Measurements from ENCODE around the gene KRT86. TPM values are rescaled to one million over a fixed set of nuclear protein-coding genes. Genes with fewer than 3 reads are reported as not detected.

Gene KRT86
- polyA plus RNA-seq, 1 donor (not counting 4 experiments of a cell fraction or from before 2014, with no cell fraction given), result not detected

- DNase-seq (ENCODE audit: low read depth, low spot score) (no peak), FAIRE-seq (no peak)
- dilution Hi-C loops (cut with MboI; ENCODE audit: extremely low pct_ligation_motif_present, low sequenced_read_pairs), result no loop called here
- no peak overlapping the region for H3K4me2 ChIP-seq (ENCODE audit: control insufficient read depth, extremely low read depth, insufficient read depth, low read depth, low read length)
- peaks cover 10% of the 10 kb centered on the region for H3K4me1 ChIP-seq (ENCODE audit: control insufficient read depth, extremely low read depth, insufficient read depth, low read length)
- H3K79me2 ChIP-seq (ENCODE audit: control insufficient read depth, insufficient read depth, low read length), result no peaks in the 10 kb centered on the region
- no peak overlapping the region for H3K9ac ChIP-seq (ENCODE audit: control insufficient read depth, extremely low read depth, insufficient read depth, low read length)
- H3K9me1 ChIP-seq (ENCODE audit: control insufficient read depth, extremely low read depth, insufficient read depth, low read length), result no peaks in the 10 kb centered on the region
- no peaks in the 10 kb centered on the region for H4K20me1 ChIP-seq (ENCODE audit: control insufficient read depth, extremely low read depth, insufficient read depth, low read length)
- no peak overlapping the region for H3K4me3 ChIP-seq (ENCODE audit: control insufficient read depth in 2 of 3, extremely low read depth in 1 of 3, insufficient read depth in 2 of 3, low read depth in 1 of 3, low read length in 3 of 3)
- H3K27me3 ChIP-seq (ENCODE audit: control insufficient read depth, extremely low read depth, insufficient read depth, low read length), result no peaks in the 10 kb centered on the region
- no peaks in the 10 kb centered on the region for H3K36me3 ChIP-seq (ENCODE audit: control insufficient read depth in 2 of 2, extremely low read depth in 1 of 2, insufficient read depth in 2 of 2, low read length in 2 of 2)
- no peak overlapping the region for H3K27ac ChIP-seq (ENCODE audit: control insufficient read depth, insufficient read depth, low read length)
- H3K9me3 ChIP-seq (ENCODE audit: control insufficient read depth, low read depth, low read length), result no peaks in the 10 kb centered on the region
- TF ChIP-seq CTCF (optimal IDR thresholded peaks at IDR 0.05 in 1 of 3, IDR thresholded peaks at IDR 0.05 in 1 of 3, conservative IDR thresholded peaks at IDR 0.05 in 1 of 3; ENCODE audit: extremely low read depth in 1 of 3, insufficient read depth in 2 of 3, low read length in 3 of 3) (no peak), EZH2 (IDR thresholded peaks at IDR 0.05; ENCODE audit: low read length) (no peak)
- no peak overlapping the region for H2AFZ ChIP-seq (ENCODE audit: control insufficient read depth, low read length)
Observed at GRCh38 chr12:52332381-52332780, 57.9 kb downstream of the KRT86 start.

GRCh38 chr12:52333321-52333720 lies 58.9 kb downstream of the KRT86 start:
- FAIRE-seq, result no peak
- dilution Hi-C loops (cut with MboI; ENCODE audit: extremely low pct_ligation_motif_present, low sequenced_read_pairs), result no loop called here

More at GRCh38 chr12:52333321-52333720, 58.9 kb downstream of the KRT86 start:
- Histone ChIP-seq H3K9me3 (ENCODE audit: control insufficient read depth, low read depth, low read length) (no peaks in the 10 kb centered on the region), H4K20me1 (ENCODE audit: control insufficient read depth, extremely low read depth, insufficient read depth, low read length) (no peaks in the 10 kb centered on the region), H3K36me3 (ENCODE audit: control insufficient read depth in 2 of 2, extremely low read depth in 1 of 2, insufficient read depth in 2 of 2, low read length in 2 of 2) (no peaks in the 10 kb centered on the region), H3K79me2 (ENCODE audit: control insufficient read depth, insufficient read depth, low read length) (no peaks in the 10 kb centered on the region), H2AFZ (ENCODE audit: control insufficient read depth, low read length) (no peak overlapping the region), H3K9ac (ENCODE audit: control insufficient read depth, extremely low read depth, insufficient read depth, low read length) (no peak overlapping the region), H3K4me1 (ENCODE audit: control insufficient read depth, extremely low read depth, insufficient read depth, low read length) (peaks cover 5% of the 10 kb centered on the region), H3K9me1 (ENCODE audit: control insufficient read depth, extremely low read depth, insufficient read depth, low read length) (no peaks in the 10 kb centered on the region), H3K4me2 (ENCODE audit: control insufficient read depth, extremely low read depth, insufficient read depth, low read depth, low read length) (no peak overlapping the region), H3K27ac (ENCODE audit: control insufficient read depth, insufficient read depth, low read length) (no peak overlapping the region), H3K4me3 (ENCODE audit: control insufficient read depth in 2 of 3, extremely low read depth in 1 of 3, insufficient read depth in 2 of 3, low read depth in 1 of 3, low read length in 3 of 3) (no peak overlapping the region), H3K27me3 (ENCODE audit: control insufficient read depth, extremely low read depth, insufficient read depth, low read length) (no peaks in the 10 kb centered on the region)
- TF ChIP-seq EZH2 (IDR thresholded peaks at IDR 0.05; ENCODE audit: low read length) (no peak), CTCF (optimal IDR thresholded peaks at IDR 0.05 in 1 of 3, IDR thresholded peaks at IDR 0.05 in 1 of 3, conservative IDR thresholded peaks at IDR 0.05 in 1 of 3; ENCODE audit: extremely low read depth in 1 of 3, insufficient read depth in 2 of 3, low read length in 3 of 3) (no peak)
- no peak for DNase-seq (ENCODE audit: low read depth, low spot score)

All from keratinocyte (primary cell).